Endothelial cell of umbilical vein (primary cell): ENCODE data around the gene EDEM1.

ENCODE experiments used
- CTCF ChIP-seq, 2 donors: IDR thresholded peaks; 1 replicate in 1 of 2; 2 replicates in 1 of 2; pipeline ENCODE4 v1.5.1; 2011; ENCODE audit warnings: low read length in 2 of 2, mild to moderate bottlenecking in 2 of 2, moderate library complexity in 2 of 2, control low read depth in 1 of 2, inconsistent platforms in 1 of 2, low read depth in 1 of 2; ENCODE audit not compliant: insufficient read depth in 1 of 2; ENCODE audit errors: extremely low read depth in 1 of 2
- EZH2 ChIP-seq: IDR thresholded peaks from 2 replicates; pipeline ENCODE4 v1.6.1; 2012; ENCODE audit warnings: borderline replicate concordance, low read depth, mild to moderate bottlenecking, moderate library complexity, low read length, inconsistent platforms; ENCODE audit not compliant: severe bottlenecking
- MAX ChIP-seq: IDR thresholded peaks from 2 replicates; pipeline ENCODE4 v1.6.1; 2011; ENCODE audit not compliant: insufficient read depth, insufficient read length

GRCh38 chr3:5254281-5255048, 67.0 kb downstream of the EDEM1 start:
- no peak for TF ChIP-seq EZH2
- no peak for TF ChIP-seq CTCF (IDR thresholded peaks at IDR 0.05; ENCODE audit: extremely low read depth in 1 of 2, insufficient read depth in 1 of 2, low read depth in 1 of 2, low read length in 2 of 2)
- no peak for TF ChIP-seq MAX
